ENCODE data around the gene CANT1.

The CANT1 gene

GRCh38 chr17:78969865-78970264 lies 39.7 kb downstream of the CANT1 start:
- in situ Hi-C loops (cut with MboI; ENCODE audit: low sequenced_read_pairs) = loop anchor here (10.0 kb wide), 1 partner anchor 105 kb away; no protein-coding TSS in a partner anchor

DNA sequence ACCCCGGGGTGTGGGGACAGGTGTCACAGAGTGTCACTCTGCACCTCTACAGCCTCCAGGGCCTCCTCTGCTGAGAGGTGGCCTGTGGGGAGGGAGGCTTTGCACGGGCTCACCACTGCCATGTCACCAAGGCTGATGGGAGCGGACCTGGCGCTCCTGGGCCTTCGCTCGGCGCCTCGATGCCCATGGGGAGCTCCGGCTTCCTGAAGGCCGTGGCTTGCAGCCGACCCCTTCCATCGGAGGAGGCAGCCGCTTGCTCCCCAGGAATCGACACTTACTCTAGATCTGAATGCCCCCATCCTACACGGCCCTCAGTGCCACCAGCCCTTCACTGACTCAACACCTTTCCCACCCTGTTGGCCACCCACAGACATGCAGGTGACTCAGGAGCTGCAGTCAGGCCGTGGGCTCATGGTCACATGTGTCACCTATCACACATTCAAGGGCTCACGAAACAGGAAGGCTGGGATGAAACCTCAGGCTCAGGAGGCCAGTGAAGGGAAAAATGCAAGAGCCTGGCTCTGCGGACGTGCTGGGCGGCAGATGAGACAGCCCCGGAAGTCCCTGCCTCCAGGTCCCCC lies 41.7 kb downstream of the CANT1 start:
- in situ Hi-C loops (cut with MboI; ENCODE audit: low sequenced_read_pairs) = loop anchor here (10.0 kb wide), 1 partner anchor 103 kb away; no protein-coding TSS in a partner anchor

DNA sequence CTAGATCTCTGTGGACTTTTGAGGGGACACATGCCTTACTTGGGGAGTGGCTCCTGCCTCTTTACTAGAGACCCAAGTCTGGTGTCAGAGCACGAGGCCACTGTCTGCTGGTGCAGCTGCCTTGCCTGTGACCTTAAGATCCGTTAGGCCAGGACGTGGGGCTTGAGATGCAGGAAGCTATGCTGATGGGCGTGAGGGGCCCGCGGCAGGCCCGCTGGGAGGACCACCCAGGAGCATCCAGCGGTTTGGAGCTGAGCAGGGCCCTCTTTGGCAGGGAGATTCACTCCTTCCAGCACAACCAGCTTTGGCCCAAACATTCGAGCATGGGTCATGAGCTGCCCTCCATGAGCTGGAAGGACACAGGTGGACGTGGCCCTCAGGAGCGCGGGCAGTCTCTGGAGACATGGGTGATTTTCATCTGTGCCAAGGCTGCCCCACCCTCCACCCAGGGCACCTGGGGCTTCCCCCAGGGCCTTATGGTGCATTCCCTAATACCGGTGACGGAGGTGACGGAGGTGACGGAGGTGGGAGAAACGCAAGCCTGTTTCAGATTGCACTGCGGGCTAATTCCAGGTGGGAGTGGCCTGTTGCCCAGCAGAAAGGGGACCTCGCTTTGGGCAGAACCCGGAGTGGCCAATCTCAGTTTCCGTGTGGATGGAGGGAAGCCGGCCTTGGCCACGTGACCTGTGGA lies 42.5 kb downstream of the CANT1 start:
- in situ Hi-C loops (cut with MboI; ENCODE audit: low sequenced_read_pairs) = loop anchor here (10.0 kb wide), 1 partner anchor 102 kb away; no protein-coding TSS in a partner anchor

DNA sequence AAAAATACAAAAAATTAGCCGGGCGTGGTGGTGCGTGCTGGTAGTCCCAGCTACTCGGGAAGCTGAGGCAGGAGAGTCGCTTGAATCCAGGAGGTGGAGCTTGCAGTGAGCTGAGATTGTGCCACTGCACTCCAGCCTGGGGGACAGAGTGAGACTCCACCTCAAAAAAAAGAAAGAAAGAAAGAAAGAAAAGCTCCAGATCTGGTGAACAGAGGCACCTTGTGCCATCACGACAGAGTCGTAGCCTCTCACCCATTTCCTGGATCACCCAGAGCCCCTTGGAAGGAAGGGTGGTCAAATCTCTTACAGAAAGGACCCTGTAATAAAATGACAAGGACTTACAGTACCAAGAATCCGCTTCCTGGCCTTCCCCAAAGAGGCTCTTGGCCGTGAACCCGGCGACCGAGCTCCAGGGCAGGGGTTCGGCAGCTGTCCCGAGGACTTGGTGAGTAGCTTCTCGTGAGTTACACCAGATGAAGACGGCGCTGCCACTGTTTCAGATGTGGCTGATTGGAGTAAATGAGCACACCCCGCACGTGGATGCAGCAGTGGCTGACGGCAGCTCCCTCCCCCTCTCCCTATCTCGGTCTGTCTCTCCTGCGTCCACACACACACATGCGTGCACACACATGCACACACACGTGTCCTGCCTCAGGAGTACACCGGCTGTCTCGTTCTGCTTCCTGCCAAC lies 43.3 kb downstream of the CANT1 start:
- in situ Hi-C loops (cut with MboI; ENCODE audit: low sequenced_read_pairs) = loop anchor here (10.0 kb wide), 1 partner anchor 101 kb away; no protein-coding TSS in a partner anchor

- in situ Hi-C loops (cut with MboI; ENCODE audit: low sequenced_read_pairs) = loop anchor here (10.0 kb wide), 1 partner anchor 101 kb away; no protein-coding TSS in a partner anchor
Observed at GRCh38 chr17:78965491-78965924, 44.1 kb downstream of the CANT1 start.

GRCh38 chr17:78963378-78963777 lies 46.2 kb downstream of the CANT1 start:
- in situ Hi-C loops (cut with MboI; ENCODE audit: low sequenced_read_pairs) = loop anchor here (10.0 kb wide), 1 partner anchor 99 kb away; no protein-coding TSS in a partner anchor

DNA sequence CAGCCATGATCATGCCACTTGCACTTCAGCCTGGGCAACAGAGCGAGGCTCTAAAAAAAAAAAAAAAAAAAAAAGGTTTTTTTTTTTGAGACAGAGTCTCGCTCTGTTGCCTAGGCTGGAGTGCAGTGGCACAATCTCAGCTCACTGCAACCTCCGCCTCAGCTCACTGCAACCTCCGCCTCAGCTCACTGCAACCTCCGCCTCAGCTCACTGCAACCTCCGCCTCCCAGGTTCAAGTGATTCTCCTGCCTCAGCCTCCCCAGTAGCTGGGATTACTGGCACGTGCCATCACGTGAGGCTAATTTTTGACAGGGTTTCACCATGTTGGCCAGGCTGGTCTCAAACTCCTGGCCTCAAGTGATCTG lies 46.6 kb downstream of the CANT1 start:
- in situ Hi-C loops (cut with MboI; ENCODE audit: low sequenced_read_pairs) = loop anchor here (10.0 kb wide), 1 partner anchor 98 kb away; no protein-coding TSS in a partner anchor

- in situ Hi-C loops (cut with MboI; ENCODE audit: low sequenced_read_pairs) = loop anchor here (10.0 kb wide), 1 partner anchor 98 kb away; no protein-coding TSS in a partner anchor
Observed at GRCh38 chr17:78962345-78962983, 47.1 kb downstream of the CANT1 start.

DNA sequence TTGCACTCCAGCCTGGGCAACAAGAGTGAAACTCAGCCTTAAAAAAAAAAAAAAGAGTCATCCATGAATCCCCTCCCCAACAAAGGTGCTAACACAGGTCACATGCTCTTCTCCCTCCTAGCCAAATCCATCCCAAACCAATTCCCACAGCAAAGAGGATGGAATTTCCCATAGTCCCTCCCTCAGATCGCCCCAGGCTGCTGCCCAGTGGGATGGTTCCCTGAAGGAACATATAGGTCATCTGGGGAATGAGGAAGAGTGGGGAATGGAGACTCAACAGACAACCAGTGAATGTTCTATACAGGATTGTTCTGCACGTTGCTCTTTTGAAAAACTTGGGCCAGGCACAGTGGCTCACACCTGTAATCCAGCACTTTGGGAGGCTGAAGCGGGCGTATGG lies 48.0 kb downstream of the CANT1 start:
- in situ Hi-C loops (cut with MboI; ENCODE audit: low sequenced_read_pairs) = loop anchor here (10.0 kb wide), 1 partner anchor 97 kb away; no protein-coding TSS in a partner anchor

DNA sequence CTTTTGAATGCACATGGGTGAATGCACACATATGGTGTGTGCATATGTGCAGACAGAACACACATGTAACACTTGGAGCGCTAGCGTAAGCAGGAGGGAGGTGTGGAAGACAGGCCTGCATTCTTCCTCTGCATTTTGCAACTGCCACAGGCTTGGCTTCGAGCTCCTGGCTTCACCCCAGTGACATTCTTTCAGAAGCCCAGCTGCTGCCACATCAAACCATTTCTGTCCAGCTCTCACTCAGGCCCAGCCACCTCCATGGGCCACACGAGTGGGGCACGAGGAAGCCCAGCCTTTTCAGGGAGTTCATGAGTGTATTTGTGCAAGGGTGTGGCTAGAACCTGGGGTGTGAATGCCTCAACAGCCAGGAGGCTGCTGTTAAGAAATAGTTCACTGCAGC lies 48.6 kb downstream of the CANT1 start:
- in situ Hi-C loops (cut with MboI; ENCODE audit: low sequenced_read_pairs) = loop anchor here (10.0 kb wide), 1 partner anchor 96 kb away; no protein-coding TSS in a partner anchor

- in situ Hi-C loops (cut with MboI; ENCODE audit: low sequenced_read_pairs) = loop anchor here (10.0 kb wide), 1 partner anchor 95 kb away; no protein-coding TSS in a partner anchor
Observed at GRCh38 chr17:78959803-78960202, 49.8 kb downstream of the CANT1 start.

GRCh38 chr17:78958641-78959127 lies 50.9 kb downstream of the CANT1 start:
- in situ Hi-C loops (cut with MboI; ENCODE audit: low sequenced_read_pairs) = no loop called here

DNA sequence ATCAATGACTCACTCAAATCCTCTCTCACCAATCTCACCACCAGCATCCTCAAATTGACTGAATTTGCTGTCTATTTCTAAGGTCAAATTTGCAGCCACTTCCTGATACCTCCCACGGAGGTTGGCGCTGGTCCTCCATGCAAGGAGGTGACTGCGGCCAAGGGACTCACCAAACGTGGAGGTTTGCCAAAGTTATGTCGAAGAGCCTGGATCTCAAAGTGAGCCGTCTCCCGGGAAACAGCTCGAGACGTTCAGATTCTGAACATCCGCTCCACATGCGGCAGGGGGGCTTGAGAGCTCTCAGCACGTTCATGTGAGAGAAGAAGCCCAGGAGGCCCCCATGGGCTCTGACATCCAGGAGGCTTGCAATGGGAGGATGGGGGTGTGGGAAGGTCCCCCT lies 52.4 kb downstream of the CANT1 start:
- in situ Hi-C loops (cut with MboI; ENCODE audit: low sequenced_read_pairs) = no loop called here

- in situ Hi-C loops (cut with MboI; ENCODE audit: low sequenced_read_pairs) = no loop called here
Observed at GRCh38 chr17:78956254-78956653, 53.3 kb downstream of the CANT1 start.

DNA sequence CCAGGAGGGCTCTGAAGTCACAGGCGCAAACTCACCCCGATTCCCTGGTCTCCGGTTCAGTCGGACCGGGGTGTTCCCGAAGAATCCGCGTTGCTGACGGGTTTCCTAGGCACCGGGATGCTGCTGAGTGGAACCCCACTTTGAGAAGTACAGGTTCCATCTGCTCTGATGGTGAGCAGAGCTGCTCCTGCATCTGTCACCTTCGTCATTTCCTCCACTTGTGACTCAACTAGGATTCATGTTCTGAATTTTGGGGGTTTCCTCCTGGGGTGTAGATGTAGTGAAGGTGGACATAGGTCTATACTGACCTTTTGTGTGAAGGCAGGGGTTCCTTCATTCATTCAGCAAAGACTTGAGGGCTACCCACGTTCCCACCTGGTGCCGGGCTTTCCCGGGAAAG lies 54.9 kb downstream of the CANT1 start:
- in situ Hi-C loops (cut with MboI; ENCODE audit: low sequenced_read_pairs) = no loop called here

GRCh38 chr17:78953356-78954350 lies 55.9 kb downstream of the CANT1 start:
- in situ Hi-C loops (cut with MboI; ENCODE audit: low sequenced_read_pairs) = no loop called here

GRCh38 chr17:78952706-78953105 lies 56.9 kb downstream of the CANT1 start:
- in situ Hi-C loops (cut with MboI; ENCODE audit: low sequenced_read_pairs) = no loop called here

DNA sequence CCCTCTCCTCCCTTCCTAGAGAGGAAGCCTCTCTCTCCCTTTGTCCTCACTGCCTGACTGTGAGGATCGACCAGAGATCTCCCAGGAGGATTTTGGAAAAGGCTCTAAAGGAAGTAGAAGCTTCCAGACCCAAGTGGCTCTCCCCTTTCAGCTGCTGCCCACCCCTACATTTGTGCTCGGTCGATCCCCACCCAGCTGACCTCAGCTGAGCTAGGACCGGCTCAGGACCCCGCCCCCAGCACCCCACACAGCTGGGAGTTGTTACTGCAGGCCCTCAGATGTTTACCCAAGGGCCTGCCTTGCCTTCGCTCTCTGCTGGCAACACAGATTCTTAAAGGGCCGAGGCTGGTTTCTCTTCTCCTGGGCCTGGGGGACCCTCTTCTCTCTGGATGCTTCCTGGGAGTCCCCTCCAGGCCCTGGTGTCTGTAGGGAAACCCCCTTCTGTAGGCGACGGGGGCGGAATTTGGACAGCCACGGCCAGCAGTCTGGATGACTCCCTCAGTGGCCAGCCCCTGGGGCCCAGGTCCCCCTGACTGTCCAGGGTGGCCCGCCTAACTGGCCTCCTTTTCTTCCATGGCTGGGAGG lies 57.5 kb downstream of the CANT1 start:
- in situ Hi-C loops (cut with MboI; ENCODE audit: low sequenced_read_pairs) = no loop called here

DNA sequence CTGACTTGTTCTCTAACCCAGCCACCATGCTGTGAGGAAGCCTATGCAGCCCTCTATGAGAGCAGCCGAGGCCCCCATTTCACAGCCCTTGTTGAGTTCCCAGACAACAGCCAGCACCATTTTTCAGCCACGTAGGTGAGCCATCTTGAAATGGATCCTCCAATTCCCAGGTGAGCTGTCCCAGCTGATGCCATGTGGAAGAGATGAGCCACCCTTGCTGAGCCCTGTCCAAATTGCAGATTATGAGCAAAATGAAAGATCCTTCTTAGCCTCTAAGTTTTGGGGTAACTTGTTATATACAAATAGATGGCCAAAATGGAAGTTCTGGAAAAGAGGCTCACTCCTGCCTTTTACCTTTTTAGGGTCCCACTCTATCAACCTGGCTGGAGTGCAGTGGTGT lies 58.7 kb downstream of the CANT1 start:
- in situ Hi-C loops (cut with MboI; ENCODE audit: low sequenced_read_pairs) = no loop called here
